PFSK-1 (cell line): Measurements from ENCODE around the gene DISP2.
A peak's percentile ranks its signal among the peaks of the same experiment; 100 is the strongest.

Experiments
- FOXP2 ChIP-seq: optimal IDR thresholded peaks from 2 replicates; pipeline ENCODE3; 2011; ENCODE audit warnings: borderline replicate concordance, control low read depth, inconsistent platforms; ENCODE audit not compliant: insufficient read depth; ENCODE audit errors: extremely low read length, extremely low read depth
- POLR2AphosphoS5 ChIP-seq: IDR thresholded peaks from 2 replicates; pipeline ENCODE4 v1.6.1; 2012; ENCODE audit warnings: low read depth, mild to moderate bottlenecking, control low read depth, low read length, moderate library complexity
- REST ChIP-seq, 2 experiments: IDR thresholded peaks; 2 replicates each; pipeline versions ENCODE4 v1.6.1 to v1.8.0; 2011 to 2012; ENCODE audit warnings: low read depth in 2 of 2, low read length in 2 of 2, control low read depth in 1 of 2, inconsistent platforms in 1 of 2, mild to moderate bottlenecking in 1 of 2, moderate library complexity in 1 of 2; ENCODE audit not compliant: insufficient read depth in 1 of 2
- SIN3A ChIP-seq: IDR thresholded peaks from 2 replicates; pipeline ENCODE4 v1.6.1; 2012; ENCODE audit warnings: mild to moderate bottlenecking, low read length, moderate library complexity, borderline replicate concordance; ENCODE audit not compliant: insufficient read depth
- TAF1 ChIP-seq: IDR thresholded peaks from 2 replicates; pipeline ENCODE4 v1.6.1; 2012; ENCODE audit warnings: low read length, control low read depth, borderline replicate concordance; ENCODE audit not compliant: insufficient read depth

DISP2 gene

DNA sequence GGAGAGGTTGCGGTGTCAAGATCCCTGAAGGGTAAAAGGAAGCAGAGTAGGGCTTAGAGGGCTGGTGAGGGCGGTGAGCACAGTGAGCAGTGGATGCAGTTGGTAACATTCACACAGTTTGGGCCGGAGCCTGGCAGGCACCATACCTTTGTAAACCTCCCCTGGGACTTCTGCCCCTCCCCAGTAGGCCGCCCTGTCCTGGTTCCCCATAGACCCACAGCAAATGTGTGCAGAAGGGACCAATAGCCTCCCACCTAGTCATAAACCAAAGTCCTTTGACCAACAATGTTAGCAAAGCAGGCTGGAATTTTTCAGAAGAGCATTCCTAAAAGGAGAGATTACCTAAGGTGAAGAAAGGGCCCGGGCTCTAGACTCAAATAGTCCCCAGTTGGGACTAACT, 8.9 kb upstream of the DISP2 start:
- no peak for TF ChIP-seq FOXP2
- TF ChIP-seq POLR2AphosphoS5, result no peak
- TF ChIP-seq TAF1, result no peak
- TF ChIP-seq REST (IDR thresholded peaks at IDR 0.05; ENCODE audit: insufficient read depth in 1 of 2, low read depth in 2 of 2, low read length in 2 of 2), result no peak
- no peak for TF ChIP-seq SIN3A

GRCh38 chr15:40352281-40352901, 5.6 kb upstream of the DISP2 start:
- TF ChIP-seq POLR2AphosphoS5, result no peak
- no peak for TF ChIP-seq SIN3A
- no peak for TF ChIP-seq TAF1
- TF ChIP-seq FOXP2, result no peak
- no peak for TF ChIP-seq REST (IDR thresholded peaks at IDR 0.05; ENCODE audit: insufficient read depth in 1 of 2, low read depth in 2 of 2, low read length in 2 of 2)

GRCh38 chr15:40353697-40354096, 4.3 kb upstream of the DISP2 start:
- TF ChIP-seq POLR2AphosphoS5 (no peak), SIN3A (no peak), TAF1 (no peak), REST (IDR thresholded peaks at IDR 0.05; ENCODE audit: insufficient read depth in 1 of 2, low read depth in 2 of 2, low read length in 2 of 2) (no peak), FOXP2 (no peak)

DNA sequence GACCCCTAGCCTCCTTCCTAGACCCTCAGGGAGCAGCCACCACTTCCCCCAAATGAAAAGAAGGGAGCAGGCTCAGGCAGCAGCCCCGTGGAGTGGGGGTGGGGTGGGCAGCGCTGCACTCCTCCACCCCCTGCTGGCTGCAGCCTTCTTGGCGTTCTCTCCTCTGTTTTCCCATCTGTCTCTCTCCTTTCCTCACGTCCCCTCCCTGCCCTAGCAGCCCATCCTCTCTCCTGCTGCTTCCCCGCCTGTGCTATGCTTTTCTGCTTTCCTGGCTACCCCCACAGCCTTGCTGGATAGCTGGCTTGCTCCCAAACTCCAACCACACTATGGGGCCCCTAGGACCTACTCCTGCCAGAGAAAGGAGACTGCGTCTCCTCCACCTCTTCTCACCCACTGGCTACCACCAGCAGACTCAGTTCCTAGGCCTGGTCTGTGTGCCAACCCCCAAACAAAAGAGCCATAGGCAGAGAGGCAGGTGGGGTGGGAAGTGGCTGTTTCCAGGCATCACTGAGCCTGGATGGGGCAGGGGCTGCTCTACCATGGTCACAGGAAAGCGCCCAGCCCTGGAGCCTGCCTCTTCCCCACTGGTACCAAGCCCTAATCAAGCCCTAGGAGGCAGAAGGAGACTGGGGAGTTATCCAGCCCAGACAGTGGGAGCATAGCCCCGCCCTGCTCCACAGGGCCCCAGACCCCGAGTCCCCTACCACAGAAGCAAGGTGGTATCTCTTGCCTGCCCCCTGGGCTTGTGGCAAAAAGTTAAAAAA, 3.4 kb upstream of the DISP2 start:
- 0 out of 4 replicates have a peak, but pooled peaks of 1 of the 2 experiments have one; percentile 17 for TF ChIP-seq REST (IDR thresholded peaks at IDR 0.05; ENCODE audit: insufficient read depth in 1 of 2, low read depth in 2 of 2, low read length in 2 of 2)
- no peak for TF ChIP-seq SIN3A

DNA sequence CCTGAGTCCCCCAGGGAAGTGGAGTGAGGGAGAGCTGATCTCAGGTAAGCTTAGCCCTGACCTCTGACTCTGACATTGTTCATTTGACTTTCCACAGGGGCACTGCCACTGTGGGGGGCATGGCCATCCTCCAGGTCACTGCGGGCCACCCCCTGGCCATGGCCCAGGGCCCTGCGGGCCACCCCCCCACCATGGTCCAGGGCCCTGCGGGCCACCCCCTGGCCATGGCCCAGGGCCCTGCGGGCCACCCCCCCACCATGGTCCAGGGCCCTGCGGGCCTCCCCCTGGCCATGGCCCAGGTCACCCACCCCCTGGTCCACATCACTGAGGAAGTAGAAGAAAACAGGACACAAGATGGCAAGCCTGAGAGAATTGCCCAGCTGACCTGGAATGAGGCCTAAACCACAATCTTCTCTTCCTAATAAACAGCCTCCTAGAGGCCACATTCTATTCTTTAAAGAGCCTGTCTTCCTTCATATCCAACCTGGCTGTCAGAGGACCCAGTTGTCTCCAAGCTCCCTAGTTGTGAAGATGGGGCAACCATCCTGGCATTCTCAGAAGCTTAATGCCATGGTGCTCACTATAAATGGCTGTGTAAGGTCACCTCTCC, 1.9 kb upstream of the DISP2 start:
- TF ChIP-seq TAF1 (no peak), POLR2AphosphoS5 (no peak), FOXP2 (no peak), REST (IDR thresholded peaks at IDR 0.05; ENCODE audit: insufficient read depth in 1 of 2, low read depth in 2 of 2, low read length in 2 of 2) (no peak), SIN3A (no peak)
